ENCODE measurements around the gene CST7. TPM values are rescaled to one million over a fixed set of nuclear protein-coding genes. Genes with fewer than 3 reads are reported as not detected.

CST7 gene
- total and polyA plus RNA-seq, 10 of the 15 experiments (the other 5 are each of a cell fraction or from before 2014, with no cell fraction given): 0.69 TPM; not detected in 9

DNA sequence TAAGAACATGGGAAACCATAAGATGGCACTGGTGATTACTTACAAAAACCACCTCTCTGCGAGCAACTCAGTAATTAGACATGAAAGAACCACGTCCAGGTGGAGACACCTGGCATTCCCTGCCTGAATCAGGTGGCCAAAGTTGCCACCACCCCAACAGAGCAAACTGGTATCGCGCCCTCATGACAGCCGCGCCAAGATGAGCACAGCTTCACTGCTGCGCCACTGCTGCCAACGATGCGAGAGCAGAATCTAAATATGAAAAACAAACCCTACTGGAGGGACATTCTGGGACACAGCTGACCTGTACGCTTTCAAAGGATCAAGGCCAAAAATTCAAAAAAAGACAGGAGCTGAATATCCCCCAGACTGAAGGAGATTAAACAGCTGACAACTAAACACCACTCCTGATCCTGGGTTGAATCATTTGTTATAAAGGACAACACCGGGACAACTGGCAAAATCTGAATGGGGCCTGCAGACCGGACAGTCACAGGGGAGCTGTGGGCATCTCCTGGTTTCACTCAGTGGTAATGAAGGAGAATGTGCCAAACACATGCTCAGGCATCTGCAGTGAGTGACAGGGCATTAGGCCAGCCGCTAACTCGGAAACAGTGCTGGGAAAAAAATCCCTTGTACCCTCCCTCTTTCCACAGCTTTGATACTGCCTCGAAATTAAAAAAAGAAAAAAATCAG is 17.4 kb downstream of the CST7 start (continued):
- TF ChIP-seq, protein P1, sequence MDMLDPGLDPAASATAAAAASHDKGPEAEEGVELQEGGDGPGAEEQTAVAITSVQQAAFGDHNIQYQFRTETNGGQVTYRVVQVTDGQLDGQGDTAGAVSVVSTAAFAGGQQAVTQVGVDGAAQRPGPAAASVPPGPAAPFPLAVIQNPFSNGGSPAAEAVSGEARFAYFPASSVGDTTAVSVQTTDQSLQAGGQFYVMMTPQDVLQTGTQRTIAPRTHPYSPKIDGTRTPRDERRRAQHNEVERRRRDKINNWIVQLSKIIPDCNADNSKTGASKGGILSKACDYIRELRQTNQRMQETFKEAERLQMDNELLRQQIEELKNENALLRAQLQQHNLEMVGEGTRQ (IDR thresholded peaks at IDR 0.05; ENCODE audit: borderline replicate concordance, low read depth, low read length): no peak

DNA sequence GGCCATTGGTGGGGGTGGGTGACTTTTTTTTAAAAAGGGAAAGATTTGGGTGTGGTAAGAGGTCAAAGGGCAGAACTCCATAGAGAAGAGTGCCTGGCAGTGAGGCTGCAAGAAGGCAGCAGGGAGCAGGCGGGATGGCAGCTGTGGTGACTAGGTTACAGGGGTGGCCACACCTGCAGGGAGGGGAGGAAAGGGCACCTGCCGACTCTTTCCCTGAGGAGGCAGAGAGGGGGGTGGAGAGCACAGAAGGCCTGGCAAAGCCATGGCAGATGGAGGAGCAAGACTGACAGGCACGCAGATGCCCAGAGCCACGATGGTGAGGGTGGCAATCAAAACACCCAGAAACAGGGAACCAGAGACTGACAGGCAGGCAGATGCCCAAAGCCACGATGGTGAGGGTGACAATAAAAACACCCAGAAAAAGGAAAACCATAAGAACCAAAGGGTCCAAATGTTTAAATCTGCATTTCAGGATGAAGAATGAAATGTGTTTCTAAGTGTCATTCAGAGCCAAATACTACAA is 19.3 kb downstream of the CST7 start:
- POLR2A ChIA-PET: no interaction called here
- in situ Hi-C loops (cut with MboI): no loop called here
- RAD21 ChIA-PET (ENCODE audit: unreplicated experiment): no interaction called here
- Histone ChIP-seq H3K4me3 (no peak overlapping the region), H3K4me1 (ENCODE audit: control insufficient read depth, insufficient read depth, low read length) (no peaks in the 10 kb centered on the region), H2AFZ (ENCODE audit: control insufficient read depth, low read depth, low read length) (no peak overlapping the region), H3K79me2 (ENCODE audit: control insufficient read depth, insufficient read depth, low read length) (no peaks in the 10 kb centered on the region), H3K27me3 (replicated peaks in 1 of 2; ENCODE audit: control insufficient read depth in 2 of 2, insufficient read depth in 2 of 2, low read length in 1 of 2) (no peaks in the 10 kb centered on the region), H3K27ac (ENCODE audit: control insufficient read depth, insufficient read depth) (no peak overlapping the region), H3K9ac (ENCODE audit: control insufficient read depth, insufficient read depth, low read length) (no peak overlapping the region), H3K36me3 (ENCODE audit: control insufficient read depth in 2 of 2, insufficient read depth in 2 of 2, low read length in 1 of 2) (peaks cover 30 to 32% of the 10 kb centered on the region in 2 experiments), H4K20me1 (ENCODE audit: control insufficient read depth, insufficient read depth) (no peaks in the 10 kb centered on the region), H3K4me2 (ENCODE audit: control insufficient read depth, insufficient read depth) (no peak overlapping the region), H3K9me3 (replicated peaks; ENCODE audit: control insufficient read depth, insufficient read depth, low read length) (no peaks in the 10 kb centered on the region)
- CTCF ChIA-PET: no interaction called here
- SMC1A ChIA-PET (ENCODE audit: uncharacterized antibody, unreplicated experiment): no interaction called here
- TF ChIP-seq RELA (IDR thresholded peaks at IDR 0.05; ENCODE audit: borderline replicate concordance, partially characterized antibody): no peak
- TF ChIP-seq, protein P2, sequence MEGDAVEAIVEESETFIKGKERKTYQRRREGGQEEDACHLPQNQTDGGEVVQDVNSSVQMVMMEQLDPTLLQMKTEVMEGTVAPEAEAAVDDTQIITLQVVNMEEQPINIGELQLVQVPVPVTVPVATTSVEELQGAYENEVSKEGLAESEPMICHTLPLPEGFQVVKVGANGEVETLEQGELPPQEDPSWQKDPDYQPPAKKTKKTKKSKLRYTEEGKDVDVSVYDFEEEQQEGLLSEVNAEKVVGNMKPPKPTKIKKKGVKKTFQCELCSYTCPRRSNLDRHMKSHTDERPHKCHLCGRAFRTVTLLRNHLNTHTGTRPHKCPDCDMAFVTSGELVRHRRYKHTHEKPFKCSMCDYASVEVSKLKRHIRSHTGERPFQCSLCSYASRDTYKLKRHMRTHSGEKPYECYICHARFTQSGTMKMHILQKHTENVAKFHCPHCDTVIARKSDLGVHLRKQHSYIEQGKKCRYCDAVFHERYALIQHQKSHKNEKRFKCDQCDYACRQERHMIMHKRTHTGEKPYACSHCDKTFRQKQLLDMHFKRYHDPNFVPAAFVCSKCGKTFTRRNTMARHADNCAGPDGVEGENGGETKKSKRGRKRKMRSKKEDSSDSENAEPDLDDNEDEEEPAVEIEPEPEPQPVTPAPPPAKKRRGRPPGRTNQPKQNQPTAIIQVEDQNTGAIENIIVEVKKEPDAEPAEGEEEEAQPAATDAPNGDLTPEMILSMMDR (IDR thresholded peaks at IDR 0.05 in 2 of 3, conservative IDR thresholded peaks at IDR 0.05 in 1 of 3; ENCODE audit: control insufficient read depth in 2 of 3, extremely low read depth in 1 of 3, insufficient read depth in 1 of 3, low read depth in 3 of 3, low read length in 3 of 3): no peak
- TF ChIP-seq, protein P3, sequence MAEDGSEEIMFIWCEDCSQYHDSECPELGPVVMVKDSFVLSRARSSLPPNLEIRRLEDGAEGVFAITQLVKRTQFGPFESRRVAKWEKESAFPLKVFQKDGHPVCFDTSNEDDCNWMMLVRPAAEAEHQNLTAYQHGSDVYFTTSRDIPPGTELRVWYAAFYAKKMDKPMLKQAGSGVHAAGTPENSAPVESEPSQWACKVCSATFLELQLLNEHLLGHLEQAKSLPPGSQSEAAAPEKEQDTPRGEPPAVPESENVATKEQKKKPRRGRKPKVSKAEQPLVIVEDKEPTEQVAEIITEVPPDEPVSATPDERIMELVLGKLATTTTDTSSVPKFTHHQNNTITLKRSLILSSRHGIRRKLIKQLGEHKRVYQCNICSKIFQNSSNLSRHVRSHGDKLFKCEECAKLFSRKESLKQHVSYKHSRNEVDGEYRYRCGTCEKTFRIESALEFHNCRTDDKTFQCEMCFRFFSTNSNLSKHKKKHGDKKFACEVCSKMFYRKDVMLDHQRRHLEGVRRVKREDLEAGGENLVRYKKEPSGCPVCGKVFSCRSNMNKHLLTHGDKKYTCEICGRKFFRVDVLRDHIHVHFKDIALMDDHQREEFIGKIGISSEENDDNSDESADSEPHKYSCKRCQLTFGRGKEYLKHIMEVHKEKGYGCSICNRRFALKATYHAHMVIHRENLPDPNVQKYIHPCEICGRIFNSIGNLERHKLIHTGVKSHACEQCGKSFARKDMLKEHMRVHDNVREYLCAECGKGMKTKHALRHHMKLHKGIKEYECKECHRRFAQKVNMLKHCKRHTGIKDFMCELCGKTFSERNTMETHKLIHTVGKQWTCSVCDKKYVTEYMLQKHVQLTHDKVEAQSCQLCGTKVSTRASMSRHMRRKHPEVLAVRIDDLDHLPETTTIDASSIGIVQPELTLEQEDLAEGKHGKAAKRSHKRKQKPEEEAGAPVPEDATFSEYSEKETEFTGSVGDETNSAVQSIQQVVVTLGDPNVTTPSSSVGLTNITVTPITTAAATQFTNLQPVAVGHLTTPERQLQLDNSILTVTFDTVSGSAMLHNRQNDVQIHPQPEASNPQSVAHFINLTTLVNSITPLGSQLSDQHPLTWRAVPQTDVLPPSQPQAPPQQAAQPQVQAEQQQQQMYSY (CRISPR knock-in tag; IDR thresholded peaks at IDR 0.05): no peak
- no peak for TF ChIP-seq KDM1A (IDR thresholded peaks at IDR 0.05; ENCODE audit: borderline replicate concordance)
- no peak for TF ChIP-seq BRCA1 (IDR thresholded peaks at IDR 0.05; ENCODE audit: low read depth, low read length)
- intact Hi-C loops (cut with micrococcal nuclease; ENCODE audit: unreplicated experiment): no loop called here
- no peak for FAIRE-seq
- DNase-seq (ENCODE audit: low read depth, low spot score): no peak
- 81% methylated on average over 5 of the region's 5 CpGs for WGBS (ENCODE audit: insufficient coverage, insufficient replicate concordance, low lambda C conversion rate, missing lambda C conversion rate)
- no peak for ATAC-seq
- BruUV-seq (replicated peaks): no TSS peak
